ENCODE results near the gene RUNX3.

GRCh38 chr1:24908591-24909259 lies 21.4 kb downstream of the RUNX3 start:
- TF ChIP-seq POLR2A (IDR thresholded peaks at IDR 0.05; ENCODE audit: low read depth, low read length): 0 out of 2 replicates have a peak, but pooled peaks have one; percentile 32
- 0 out of 2 replicates have a peak, but pooled peaks have one; percentile 34 for TF ChIP-seq POLR2AphosphoS5 (IDR thresholded peaks at IDR 0.05; ENCODE audit: low read depth, low read length)
- no peak for TF ChIP-seq TAF1 (IDR thresholded peaks at IDR 0.05; ENCODE audit: borderline replicate concordance, low read depth, low read length)

Data from GM12892 (cell line).